ENCODE data around the gene TES.

The TES gene

GRCh38 chr7:116279217-116279616, 68.9 kb downstream of the TES start:
- ATAC-seq (ENCODE audit: low read depth) (no peak), DNase-seq (ENCODE audit: low spot score) (no peak)
- Histone ChIP-seq H3K9me3 (ENCODE audit: severe bottlenecking) (no peaks in the 10 kb centered on the region), H3K27ac (ENCODE audit: poor library complexity, severe bottlenecking) (no peak overlapping the region), H3K4me1 (ENCODE audit: insufficient read depth, poor library complexity, severe bottlenecking) (peaks cover 3% of the 10 kb centered on the region), H3K27me3 (ENCODE audit: insufficient read depth, poor library complexity, severe bottlenecking) (no peaks in the 10 kb centered on the region), H3K4me3 (ENCODE audit: severe bottlenecking) (no peak overlapping the region), H3K36me3 (ENCODE audit: low read depth) (no peaks in the 10 kb centered on the region)
- TF ChIP-seq CTCF (IDR thresholded peaks at IDR 0.05; ENCODE audit: poor library complexity, severe bottlenecking), result no peak

- DNase-seq (ENCODE audit: low spot score) (no peak), ATAC-seq (ENCODE audit: low read depth) (no peak)
- Histone ChIP-seq H3K27me3 (ENCODE audit: insufficient read depth, poor library complexity, severe bottlenecking) (no peaks in the 10 kb centered on the region), H3K4me3 (ENCODE audit: severe bottlenecking) (no peak overlapping the region), H3K36me3 (ENCODE audit: low read depth) (no peaks in the 10 kb centered on the region), H3K9me3 (ENCODE audit: severe bottlenecking) (no peaks in the 10 kb centered on the region), H3K4me1 (ENCODE audit: insufficient read depth, poor library complexity, severe bottlenecking) (peaks cover 18% of the 10 kb centered on the region), H3K27ac (ENCODE audit: poor library complexity, severe bottlenecking) (no peak overlapping the region)
- TF ChIP-seq CTCF (IDR thresholded peaks at IDR 0.05; ENCODE audit: poor library complexity, severe bottlenecking), result no peak
Observed at GRCh38 chr7:116280803-116281202, 70.5 kb downstream of the TES start.

GRCh38 chr7:116283595-116284204, 73.4 kb downstream of the TES start:
- H3K27me3 ChIP-seq (ENCODE audit: insufficient read depth, poor library complexity, severe bottlenecking), result no peaks in the 10 kb centered on the region
- ATAC-seq (ENCODE audit: low read depth), result no peak
- no peak for DNase-seq (ENCODE audit: low spot score)
- no peak overlapping the region for H3K4me3 ChIP-seq (ENCODE audit: severe bottlenecking)
- peaks cover 23% of the 10 kb centered on the region for H3K4me1 ChIP-seq (ENCODE audit: insufficient read depth, poor library complexity, severe bottlenecking)
- no peaks in the 10 kb centered on the region for H3K9me3 ChIP-seq (ENCODE audit: severe bottlenecking)
- peak overlapping the region; percentile 66 for H3K27ac ChIP-seq (ENCODE audit: poor library complexity, severe bottlenecking)
- H3K36me3 ChIP-seq (ENCODE audit: low read depth), result no peaks in the 10 kb centered on the region
- no peak for TF ChIP-seq CTCF (IDR thresholded peaks at IDR 0.05; ENCODE audit: poor library complexity, severe bottlenecking)

- peaks cover 28% of the 10 kb centered on the region for H3K4me1 ChIP-seq (ENCODE audit: insufficient read depth, poor library complexity, severe bottlenecking)
- H3K4me3 ChIP-seq (ENCODE audit: severe bottlenecking), result no peak overlapping the region
- no peak for DNase-seq (ENCODE audit: low spot score)
- H3K27ac ChIP-seq (ENCODE audit: poor library complexity, severe bottlenecking), result peak overlapping the region; percentile 66
- no peaks in the 10 kb centered on the region for H3K27me3 ChIP-seq (ENCODE audit: insufficient read depth, poor library complexity, severe bottlenecking)
- no peaks in the 10 kb centered on the region for H3K36me3 ChIP-seq (ENCODE audit: low read depth)
- no peaks in the 10 kb centered on the region for H3K9me3 ChIP-seq (ENCODE audit: severe bottlenecking)
- peak; percentile 77 for ATAC-seq (ENCODE audit: low read depth)
- TF ChIP-seq CTCF (IDR thresholded peaks at IDR 0.05; ENCODE audit: poor library complexity, severe bottlenecking), result no peak
Observed at GRCh38 chr7:116284390-116284789, 74.1 kb downstream of the TES start.

- Histone ChIP-seq H3K9me3 (ENCODE audit: severe bottlenecking) (no peaks in the 10 kb centered on the region), H3K36me3 (ENCODE audit: low read depth) (no peaks in the 10 kb centered on the region), H3K4me1 (ENCODE audit: insufficient read depth, poor library complexity, severe bottlenecking) (peaks cover 28% of the 10 kb centered on the region), H3K4me3 (ENCODE audit: severe bottlenecking) (no peak overlapping the region), H3K27me3 (ENCODE audit: insufficient read depth, poor library complexity, severe bottlenecking) (no peaks in the 10 kb centered on the region), H3K27ac (ENCODE audit: poor library complexity, severe bottlenecking) (peak overlapping the region; percentile 66)
- no peak for ATAC-seq (ENCODE audit: low read depth)
- TF ChIP-seq CTCF (IDR thresholded peaks at IDR 0.05; ENCODE audit: poor library complexity, severe bottlenecking), result no peak
- no peak for DNase-seq (ENCODE audit: low spot score)
Observed at GRCh38 chr7:116285252-116285651, 74.9 kb downstream of the TES start.

Measured in RWPE2 (cell line).